HG03469 (cell line): ENCODE results near the gene FAAP20.
"Not testable (repeated sequence)": the region's sequence is repeated elsewhere in the genome, so short reads cannot be mapped to it uniquely, and the experiment has no call there.

Source experiments
- ATAC-seq: cut with Tn5 transposase; IDR thresholded peaks from one replicate; pipeline ENCODE4 v1.9.1; 2021; ENCODE audit warnings: mild to moderate bottlenecking, moderate library complexity, moderate number of reproducible peaks; ENCODE audit not compliant: unreplicated experiment

Gene FAAP20

GRCh38 chr1:2163205-2163604 is 31.4 kb downstream of the FAAP20 start:
- no peak for ATAC-seq

- ATAC-seq, result no peak
Observed at GRCh38 chr1:2160451-2161300, 33.9 kb downstream of the FAAP20 start.

- ATAC-seq, result no peak
Observed at GRCh38 chr1:2159124-2159523, 35.4 kb downstream of the FAAP20 start.

DNA sequence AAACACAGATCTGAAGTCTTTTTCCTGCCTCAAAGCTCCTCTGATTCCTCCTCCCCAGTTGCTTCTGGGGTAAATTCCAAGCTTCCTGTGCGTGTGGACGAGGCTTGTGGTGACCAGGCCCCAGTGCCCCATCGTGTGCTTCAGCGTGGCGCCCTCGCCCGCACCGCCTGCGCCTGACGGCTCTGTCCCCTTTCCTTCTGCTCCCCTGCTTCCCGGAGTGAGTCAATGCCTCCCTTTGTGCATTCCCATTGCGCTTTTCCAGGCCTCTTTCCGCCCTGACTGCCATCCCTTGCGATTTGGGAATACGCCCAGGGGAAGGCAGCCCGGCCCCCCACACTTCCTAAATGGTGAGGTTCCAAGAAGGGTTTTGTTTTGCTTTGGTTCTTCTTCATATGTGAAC is 36.3 kb downstream of the FAAP20 start:
- ATAC-seq, result no peak

DNA sequence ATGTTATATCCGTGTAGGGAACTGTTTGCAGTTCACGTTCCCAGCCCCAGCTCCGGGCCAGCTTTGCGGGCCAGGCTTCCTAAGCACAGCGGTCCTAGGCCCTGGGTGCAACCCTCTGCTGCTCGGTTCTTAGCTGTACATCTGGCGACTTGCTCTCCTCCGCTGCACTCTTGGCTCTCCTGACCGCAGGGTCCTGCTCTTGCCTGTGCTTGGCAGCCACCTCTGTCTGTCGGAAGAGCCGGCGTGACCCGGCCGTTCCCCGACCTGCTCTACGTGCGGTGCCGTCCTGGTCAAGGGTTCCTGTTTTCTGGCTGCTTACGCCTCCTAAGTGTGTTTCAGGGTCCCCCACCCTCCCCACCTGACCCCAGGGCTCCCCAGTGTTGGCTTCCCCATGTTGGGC is 36.7 kb downstream of the FAAP20 start:
- no peak for ATAC-seq

DNA sequence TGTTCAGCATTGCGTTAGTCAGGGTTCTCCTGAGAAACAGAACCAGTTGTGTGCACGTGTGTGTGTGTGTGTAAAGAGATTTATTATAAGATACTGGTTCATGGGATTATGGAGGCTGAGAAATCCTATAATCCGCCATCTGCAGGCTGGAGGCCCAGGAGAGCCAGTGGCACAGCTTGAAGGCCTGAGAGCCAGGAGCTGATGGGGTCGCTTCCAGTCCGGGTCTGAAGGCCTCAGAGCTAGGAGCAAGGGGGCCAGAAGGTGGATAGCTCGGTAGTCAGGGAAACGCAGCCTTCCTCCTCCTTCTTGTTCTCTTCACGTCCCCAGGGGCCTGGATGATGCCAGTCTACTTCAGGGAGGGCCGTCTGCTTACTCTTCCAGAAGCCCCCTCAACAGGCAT is 37.7 kb downstream of the FAAP20 start:
- ATAC-seq, result no peak

DNA sequence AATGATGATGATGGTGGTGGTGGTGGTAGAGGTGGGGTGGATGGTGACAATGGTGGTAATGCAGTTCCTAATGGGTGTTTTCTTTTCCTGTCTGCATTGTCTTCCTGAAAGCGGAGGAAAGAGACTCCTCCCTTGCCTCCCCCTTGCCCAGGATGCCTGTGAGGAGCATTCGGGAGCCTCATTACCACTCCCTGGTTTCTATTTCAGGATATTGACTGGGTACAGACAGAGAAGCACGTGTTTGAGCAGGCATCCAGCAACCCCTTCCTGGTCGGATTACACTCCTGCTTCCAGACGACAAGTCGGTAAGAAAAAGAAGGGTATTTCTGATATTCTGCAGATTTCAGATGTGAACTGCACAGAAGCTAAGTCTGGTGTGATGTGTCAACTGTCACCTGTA is 38.8 kb downstream of the FAAP20 start:
- no peak for ATAC-seq

DNA sequence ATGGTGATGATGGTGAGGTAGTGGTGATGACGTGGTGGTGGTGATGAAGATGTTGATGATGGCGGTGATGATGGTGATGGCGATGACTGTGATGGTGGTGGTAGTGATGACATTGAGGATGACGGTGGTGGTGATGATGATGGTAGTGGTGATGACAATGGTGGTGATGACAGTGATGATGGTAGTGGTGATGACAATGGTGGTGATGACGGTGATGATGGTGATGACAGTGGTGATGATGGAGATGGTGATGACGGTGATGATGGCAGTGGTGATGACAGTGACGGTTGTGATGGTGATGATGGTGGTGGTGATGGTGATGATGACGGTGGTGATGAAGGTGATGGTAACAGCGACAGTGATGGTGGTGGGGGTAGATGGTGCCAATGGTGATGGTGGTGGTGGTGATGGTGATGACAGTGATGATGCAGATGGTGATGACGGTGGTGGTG is 39.4 kb downstream of the FAAP20 start:
- no peak for ATAC-seq

GRCh38 chr1:2154022-2154421 is 40.5 kb downstream of the FAAP20 start:
- ATAC-seq, result no peak

DNA sequence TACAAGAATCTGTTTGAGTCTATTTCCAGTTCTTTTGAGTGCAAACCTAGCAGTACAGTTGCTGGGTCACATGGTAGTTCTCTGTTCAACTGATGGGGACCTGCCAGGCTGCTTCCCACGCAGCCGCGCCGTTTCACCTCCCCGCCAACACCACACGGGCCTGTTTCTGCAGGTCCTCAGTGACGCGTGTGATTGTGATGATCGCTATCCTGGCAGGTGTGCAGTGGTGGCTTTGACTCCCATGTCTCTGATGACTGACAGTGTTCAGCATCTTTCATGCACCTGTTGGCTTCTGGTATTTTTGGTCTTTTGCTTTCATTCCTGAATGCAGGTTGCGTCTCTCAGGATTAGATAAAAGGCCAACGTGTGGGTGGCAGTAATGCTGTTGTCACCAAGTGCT is 41.6 kb downstream of the FAAP20 start:
- no peak for ATAC-seq

DNA sequence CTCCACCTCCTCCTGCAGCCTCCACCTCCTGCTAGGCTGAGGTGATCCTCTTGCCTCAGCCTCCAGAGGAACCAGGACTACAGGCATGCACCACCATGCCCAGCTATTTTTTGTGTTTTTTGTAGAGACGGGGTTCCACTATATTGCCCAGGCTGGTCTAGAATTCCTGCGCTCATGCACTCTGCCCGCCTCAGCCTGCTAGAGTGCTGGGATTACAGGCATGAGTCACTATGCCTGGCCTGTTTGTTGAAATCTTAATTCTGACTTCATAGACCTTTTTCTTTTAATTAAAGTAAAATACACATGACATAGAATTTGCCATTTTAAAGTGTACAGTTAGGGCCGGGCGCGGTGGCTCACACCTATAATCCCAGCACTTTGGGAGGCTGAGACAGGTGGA is 42.7 kb downstream of the FAAP20 start:
- ATAC-seq, result no peak

DNA sequence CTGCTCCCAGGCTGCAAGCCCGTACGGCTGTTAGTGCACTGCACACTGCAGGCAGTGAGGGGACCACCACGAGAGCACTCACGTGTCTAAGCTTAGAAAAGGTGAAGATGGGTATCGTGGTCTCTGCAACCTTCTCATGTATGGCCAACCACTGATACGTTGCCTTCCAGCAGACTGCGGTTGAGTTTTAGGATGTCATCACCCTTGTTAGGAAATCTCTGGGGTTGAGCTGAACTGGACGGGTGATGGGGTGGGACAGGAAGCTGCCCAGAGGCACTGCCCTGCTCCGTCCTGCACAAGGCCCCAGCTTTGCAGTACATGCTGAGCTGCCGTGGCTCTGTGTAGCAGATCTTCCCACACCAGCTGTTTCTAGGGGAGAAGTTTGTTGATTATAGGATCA is 43.3 kb downstream of the FAAP20 start:
- no peak for ATAC-seq

- no peak for ATAC-seq
Observed at GRCh38 chr1:2150801-2151200, 43.8 kb downstream of the FAAP20 start.

DNA sequence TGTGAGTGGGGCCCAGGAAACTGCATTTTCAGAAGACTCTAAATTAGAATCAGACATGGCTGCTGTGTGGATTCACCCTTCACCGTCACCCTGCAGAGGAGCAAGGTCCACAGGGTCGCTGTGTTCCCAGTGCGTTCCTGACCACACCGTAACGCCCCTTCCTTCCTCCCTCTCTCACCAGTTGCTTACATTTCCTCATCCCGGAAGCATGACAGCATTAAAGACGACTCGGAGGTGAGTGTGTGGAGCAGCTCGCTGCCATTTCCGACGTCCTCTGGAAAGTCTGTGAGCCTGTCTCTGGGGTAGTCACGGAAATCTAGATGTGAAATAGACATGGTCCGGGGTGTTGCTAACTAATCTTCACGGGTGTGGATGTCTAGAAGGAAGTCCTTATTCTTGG is 45.9 kb downstream of the FAAP20 start:
- ATAC-seq, result no peak

DNA sequence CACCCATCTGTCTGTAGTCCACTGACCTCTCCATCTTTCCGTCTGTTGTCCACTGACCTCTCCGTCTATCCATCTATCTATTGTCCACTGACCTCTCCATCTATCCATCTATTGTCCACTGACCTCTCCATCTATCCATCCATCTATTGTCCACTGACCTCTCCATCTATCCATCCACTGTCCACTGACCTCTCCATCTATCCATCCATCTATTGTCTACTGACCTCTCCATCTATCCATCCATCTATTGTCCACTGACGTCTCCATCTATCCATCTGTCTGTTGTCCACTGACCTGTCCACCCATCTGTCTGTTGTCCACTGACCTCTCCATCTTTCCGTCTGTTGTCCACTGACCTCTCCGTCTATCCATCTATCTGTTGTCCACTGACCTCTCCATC is 46.7 kb downstream of the FAAP20 start:
- not testable (repeated sequence) for ATAC-seq

DNA sequence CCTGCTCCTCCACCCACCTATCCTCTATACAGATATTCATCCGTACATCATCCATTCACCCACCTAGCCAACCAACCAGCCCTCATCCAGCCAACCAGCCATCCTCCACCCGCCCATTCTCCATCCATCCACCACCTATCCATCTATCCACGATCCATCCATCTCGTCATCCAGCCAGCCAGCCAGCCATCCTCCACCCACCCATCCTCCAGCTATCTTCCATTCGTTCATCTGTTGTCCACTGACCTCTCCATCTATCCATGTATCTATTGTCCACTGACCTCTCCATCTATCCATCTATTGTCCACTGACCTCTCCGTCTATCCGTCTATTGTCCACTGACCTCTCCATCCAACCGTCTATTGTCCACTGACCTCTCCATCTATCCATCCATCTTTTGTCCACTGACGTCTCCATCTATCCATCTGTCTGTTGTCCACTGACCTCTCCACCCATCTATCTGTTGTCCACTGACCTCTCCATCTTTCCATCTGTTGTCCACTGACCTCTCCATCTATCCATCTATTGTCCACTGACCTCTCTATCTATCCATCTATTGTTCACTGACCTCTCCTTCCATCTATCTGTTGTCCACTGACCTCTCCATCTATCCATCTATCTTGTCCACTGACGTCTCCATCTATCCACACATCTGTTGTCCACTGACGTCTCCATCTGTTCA is 47.6 kb downstream of the FAAP20 start:
- ATAC-seq, result no peak

GRCh38 chr1:2145946-2146835 is 48.4 kb downstream of the FAAP20 start:
- ATAC-seq, result no peak

GRCh38 chr1:2144501-2145090 is 50.0 kb downstream of the FAAP20 start:
- no peak for ATAC-seq

- no peak for ATAC-seq
Observed at GRCh38 chr1:2143814-2144500, 50.6 kb downstream of the FAAP20 start.

DNA sequence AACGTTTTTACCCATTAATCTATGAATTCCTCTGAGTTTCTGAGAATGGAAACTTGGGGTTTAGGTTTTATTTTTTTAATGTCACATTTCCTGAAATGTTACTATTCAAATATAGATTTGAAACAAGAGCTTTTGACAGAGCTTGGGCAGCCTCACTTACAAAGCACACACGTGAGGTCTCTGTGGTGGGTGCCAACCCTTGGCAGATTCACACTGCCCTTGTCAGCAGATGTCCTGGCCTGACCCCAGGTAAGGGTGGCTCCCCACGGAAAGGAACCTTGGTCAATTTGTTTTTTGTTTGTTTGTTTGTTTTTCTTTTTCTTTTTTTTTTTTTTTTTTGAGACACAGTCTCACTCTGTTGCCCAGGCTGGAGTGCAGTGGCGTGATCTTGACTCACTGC is 53.5 kb downstream of the FAAP20 start:
- ATAC-seq, result no peak
